NCI-H128 (cell line): ENCODE measurements around the gene SUDS3.

Experiments
- DNase-seq: peaks from one replicate; lab custom pipeline; 2025; ENCODE audit not compliant: unreplicated experiment; lab: John Stamatoyannopoulos, UW

Gene SUDS3

GRCh38 chr12:118436986-118437385 lies 60.6 kb downstream of the SUDS3 start:
- no peak for DNase-seq

- no peak for DNase-seq
These were observed 62.7 kb downstream of the SUDS3 start for GRCh38 chr12:118439068-118439467.

DNA sequence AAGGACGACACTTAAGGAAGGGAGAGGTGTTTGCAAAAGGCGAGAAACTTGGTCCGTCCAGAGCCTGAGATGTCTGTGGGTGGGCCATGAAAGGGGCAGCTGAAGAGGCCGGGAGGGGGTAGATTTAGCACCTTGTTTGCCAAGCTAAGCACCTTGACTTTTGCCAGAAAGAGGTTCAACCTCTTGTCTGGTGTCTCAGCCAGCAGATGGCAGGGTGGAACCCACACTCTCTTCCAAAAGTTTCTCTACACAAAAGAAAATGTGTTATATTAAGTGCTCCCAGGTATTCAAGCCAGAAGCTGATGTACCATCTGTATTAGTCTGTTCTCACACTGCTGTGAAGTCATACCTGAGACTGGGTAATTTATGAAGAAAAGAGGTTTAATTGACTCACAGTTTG lies 69.9 kb downstream of the SUDS3 start:
- no peak for DNase-seq

- no peak for DNase-seq
These were observed 70.8 kb downstream of the SUDS3 start for GRCh38 chr12:118447181-118447580.

DNA sequence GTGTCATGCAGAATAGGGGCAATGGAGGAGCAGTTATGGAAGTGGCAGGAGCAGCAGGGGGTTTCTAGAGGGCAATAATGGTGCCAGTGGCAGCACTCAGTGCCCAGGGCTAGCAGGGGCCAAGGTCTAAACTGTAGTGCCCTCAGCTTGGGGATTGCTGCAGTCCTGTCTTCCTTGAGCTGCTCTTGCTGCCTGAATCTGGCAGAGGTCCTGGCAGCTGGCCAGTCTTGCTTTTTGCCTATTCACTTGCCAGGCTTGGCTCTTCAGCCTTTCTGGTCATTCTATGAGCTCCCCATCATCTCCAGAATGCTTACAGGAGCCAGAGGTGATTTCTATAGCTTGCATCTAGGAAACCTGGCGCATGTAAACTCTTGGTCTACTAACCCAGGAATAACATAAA lies 72.0 kb downstream of the SUDS3 start:
- no peak for DNase-seq

DNA sequence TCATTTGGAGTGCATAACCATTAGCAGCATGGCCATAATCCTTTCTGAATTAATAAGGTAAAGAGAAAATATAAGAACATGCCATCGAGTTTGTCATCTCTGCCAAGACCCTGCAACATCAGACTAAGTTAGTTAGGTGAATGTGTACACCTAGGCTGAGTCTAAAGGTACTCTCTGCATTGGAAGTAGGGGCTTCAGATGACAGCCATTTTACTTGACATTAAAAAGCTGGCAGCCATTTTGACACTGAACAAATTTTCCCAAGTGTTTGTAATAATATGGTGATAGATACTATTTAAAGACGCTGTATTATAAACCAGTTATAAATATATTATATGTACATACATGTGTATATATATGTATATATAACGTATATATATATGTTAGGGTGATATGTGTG lies 79.0 kb downstream of the SUDS3 start:
- no peak for DNase-seq

GRCh38 chr12:118456741-118457140 lies 80.4 kb downstream of the SUDS3 start:
- DNase-seq = no peak

DNA sequence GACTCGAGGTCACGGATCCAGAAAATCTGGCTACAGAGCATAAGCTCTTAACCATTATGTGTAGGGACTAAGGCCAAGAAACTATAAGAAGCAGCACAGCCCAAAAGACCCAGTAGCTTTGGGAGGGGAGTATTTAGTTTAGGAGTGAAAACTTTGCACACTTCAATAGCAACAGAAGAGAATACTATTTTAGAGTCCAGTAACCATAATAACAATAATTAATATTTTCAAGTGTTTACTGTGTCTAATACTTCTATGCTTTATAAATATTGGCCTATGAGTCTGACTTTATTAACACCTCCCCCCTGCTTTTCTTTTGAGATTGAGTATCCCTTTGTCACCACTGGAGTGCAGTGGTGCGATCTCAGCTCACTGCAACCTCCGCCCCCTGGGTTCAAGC lies 82.8 kb downstream of the SUDS3 start:
- DNase-seq = no peak

GRCh38 chr12:118463677-118464076 lies 87.3 kb downstream of the SUDS3 start:
- DNase-seq = no peak

DNA sequence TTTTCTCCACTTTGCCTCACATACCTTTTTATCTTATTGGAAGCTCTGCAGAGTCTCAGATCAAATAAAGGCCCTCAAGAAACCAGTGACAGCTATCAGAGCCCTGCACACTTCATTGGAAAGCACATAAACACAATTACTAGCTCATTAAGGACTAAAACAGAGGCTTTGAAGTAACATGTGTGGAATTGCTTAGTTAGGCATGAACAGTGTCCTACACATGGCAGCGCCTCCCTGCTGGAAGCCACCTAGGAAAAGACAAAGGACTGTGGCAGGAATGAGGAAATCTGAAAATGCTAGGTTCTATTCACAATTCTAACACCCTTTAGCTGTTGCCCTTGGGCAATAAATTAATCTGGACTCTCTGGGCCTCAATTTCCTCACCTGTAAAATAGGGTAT lies 89.4 kb downstream of the SUDS3 start:
- DNase-seq = no peak
